Left ventricle myocardium inferior (tissue), 1 donor: ENCODE data around the gene AKAP12. TPM values are rescaled to one million over a fixed set of nuclear protein-coding genes. Genes with fewer than 3 reads are reported as not detected.
A peak's percentile ranks its signal among the peaks of the same experiment; 100 is the strongest.

Source experiments
- DNase-seq: peaks from one replicate; pipeline ENCODE4 v3.0.0-alpha.2; 2020
- H3K27ac ChIP-seq: fragments of 200-600 bp; replicated peaks from 2 replicates; pipeline ENCODE4 v1.8.0; 2021
- H3K27me3 ChIP-seq: fragments of 200-600 bp; 2 replicates; pipeline ENCODE4 v1.8.0; 2021; ENCODE audit warnings: low read depth
- H3K36me3 ChIP-seq: fragments of 200-600 bp; 2 replicates; pipeline ENCODE4 v1.8.0; 2021
- H3K4me1 ChIP-seq: fragments of 200-600 bp; 2 replicates; pipeline ENCODE4 v1.8.0; 2021
- H3K4me3 ChIP-seq: fragments of 200-600 bp; 2 replicates; pipeline ENCODE4 v1.8.0; 2021; ENCODE audit warnings: mild to moderate bottlenecking, moderate library complexity
- H3K9me3 ChIP-seq: fragments of 200-600 bp; replicated peaks from 2 replicates; pipeline ENCODE4 v1.8.0; 2021
- intact Hi-C: fragments of 100-400 bp; cut with micrococcal nuclease; formaldehyde crosslinking; loops from one replicate; pipeline ENCODE4 v1.11.0; 2022
- total RNA-seq: library from RNA; stranded (reverse); fragmentation: NEBNext Ultra II Directional; extraction: Animal tissue kit (Norgen Biotek cat#: 25700); gene quantifications from one replicate; pipeline ENCODE4 v1.2.1, GENCODE V29; 2021
- TF ChIP-seq, protein P1 (sequence below): fragments of 200-600 bp; IDR thresholded peaks from 2 replicates; pipeline ENCODE4 v1.8.0; 2021; ENCODE audit warnings: antibody characterized with exemption, mild to moderate bottlenecking, borderline replicate concordance
- donor health status: DM: no; HTN: yes; CAD: no; lungs with severe emphysema.

The AKAP12 gene
- total RNA-seq, 1 donor from 2014 or later = 13.1 TPM

DNA sequence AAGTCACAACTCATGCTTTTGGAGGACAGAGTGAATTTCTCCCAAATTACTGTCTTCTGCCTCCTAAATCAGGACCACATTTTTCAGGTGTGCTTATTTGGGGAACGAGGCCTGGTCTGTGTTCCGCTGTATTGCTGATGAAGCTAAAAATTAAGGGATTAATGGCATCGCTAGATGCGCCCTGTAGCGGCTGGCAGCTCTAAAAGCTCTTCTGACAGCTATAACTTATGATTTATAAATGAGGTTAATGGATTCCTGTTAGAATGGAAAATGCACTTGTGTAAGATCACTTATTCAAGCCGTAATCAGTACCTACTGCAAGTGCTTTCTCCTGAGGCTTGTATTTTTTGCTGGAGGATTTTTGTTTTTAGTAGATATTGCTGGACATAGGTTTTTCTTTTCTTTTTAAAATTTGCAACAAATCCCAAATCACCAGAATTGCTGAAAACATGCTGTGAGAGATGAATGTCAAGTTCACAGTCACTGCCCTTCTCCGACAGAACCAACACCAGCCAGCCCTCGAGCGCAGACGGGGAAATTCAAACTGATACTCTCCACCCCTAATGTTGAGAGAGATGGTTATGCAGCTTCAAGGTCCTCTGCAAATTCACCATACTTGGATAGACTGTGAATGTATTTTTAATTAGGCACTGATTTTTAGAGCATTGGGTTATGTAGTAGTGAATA lies 49.1 kb downstream of the AKAP12 start:
- Histone ChIP-seq H3K4me3 (no peak overlapping the region), H3K27me3 (peaks cover 6% of the 10 kb centered on the region), H3K36me3 (no peaks in the 10 kb centered on the region), H3K27ac (no peak overlapping the region), H3K4me1 (peaks cover 47% of the 10 kb centered on the region), H3K9me3 (no peaks in the 10 kb centered on the region)
- TF ChIP-seq, protein P1, sequence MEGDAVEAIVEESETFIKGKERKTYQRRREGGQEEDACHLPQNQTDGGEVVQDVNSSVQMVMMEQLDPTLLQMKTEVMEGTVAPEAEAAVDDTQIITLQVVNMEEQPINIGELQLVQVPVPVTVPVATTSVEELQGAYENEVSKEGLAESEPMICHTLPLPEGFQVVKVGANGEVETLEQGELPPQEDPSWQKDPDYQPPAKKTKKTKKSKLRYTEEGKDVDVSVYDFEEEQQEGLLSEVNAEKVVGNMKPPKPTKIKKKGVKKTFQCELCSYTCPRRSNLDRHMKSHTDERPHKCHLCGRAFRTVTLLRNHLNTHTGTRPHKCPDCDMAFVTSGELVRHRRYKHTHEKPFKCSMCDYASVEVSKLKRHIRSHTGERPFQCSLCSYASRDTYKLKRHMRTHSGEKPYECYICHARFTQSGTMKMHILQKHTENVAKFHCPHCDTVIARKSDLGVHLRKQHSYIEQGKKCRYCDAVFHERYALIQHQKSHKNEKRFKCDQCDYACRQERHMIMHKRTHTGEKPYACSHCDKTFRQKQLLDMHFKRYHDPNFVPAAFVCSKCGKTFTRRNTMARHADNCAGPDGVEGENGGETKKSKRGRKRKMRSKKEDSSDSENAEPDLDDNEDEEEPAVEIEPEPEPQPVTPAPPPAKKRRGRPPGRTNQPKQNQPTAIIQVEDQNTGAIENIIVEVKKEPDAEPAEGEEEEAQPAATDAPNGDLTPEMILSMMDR = no peak
- intact Hi-C loops = no loop called here
- no peak for DNase-seq

DNA sequence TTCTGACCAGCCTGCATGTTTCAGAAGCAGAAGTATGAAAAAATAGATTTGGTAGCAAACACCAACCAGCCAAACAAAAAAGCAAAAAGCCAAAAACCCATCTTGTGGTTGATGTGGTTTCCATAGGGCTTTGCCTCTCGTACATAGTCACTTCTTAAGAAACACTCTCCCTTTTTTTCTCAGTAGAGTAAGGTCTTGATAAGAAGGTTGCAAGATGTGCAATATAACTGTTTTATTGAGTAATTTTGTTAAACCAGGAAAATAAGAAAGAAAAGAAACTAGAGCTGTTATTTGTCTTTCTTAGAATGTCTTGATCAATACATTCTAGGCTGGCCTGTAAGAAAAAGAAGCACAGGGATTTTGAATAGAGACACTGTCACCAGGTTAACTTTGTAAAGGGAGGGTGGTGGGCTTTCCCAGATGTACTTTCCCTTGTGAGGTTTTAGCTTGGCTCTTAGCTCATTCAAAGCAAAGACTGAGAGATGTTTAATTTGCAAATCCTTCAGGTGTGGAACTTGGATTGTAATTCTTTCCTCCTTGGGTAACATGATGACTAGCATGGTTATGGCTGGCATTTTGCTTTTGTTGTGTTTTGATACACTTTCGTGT lies 49.7 kb downstream of the AKAP12 start:
- Histone ChIP-seq H3K4me3 (no peak overlapping the region), H3K9me3 (no peaks in the 10 kb centered on the region), H3K27ac (no peak overlapping the region), H3K4me1 (peaks cover 44% of the 10 kb centered on the region), H3K27me3 (peaks cover 6% of the 10 kb centered on the region), H3K36me3 (no peaks in the 10 kb centered on the region)
- TF ChIP-seq, protein P1 = no peak
- intact Hi-C loops = no loop called here
- DNase-seq = no peak

DNA sequence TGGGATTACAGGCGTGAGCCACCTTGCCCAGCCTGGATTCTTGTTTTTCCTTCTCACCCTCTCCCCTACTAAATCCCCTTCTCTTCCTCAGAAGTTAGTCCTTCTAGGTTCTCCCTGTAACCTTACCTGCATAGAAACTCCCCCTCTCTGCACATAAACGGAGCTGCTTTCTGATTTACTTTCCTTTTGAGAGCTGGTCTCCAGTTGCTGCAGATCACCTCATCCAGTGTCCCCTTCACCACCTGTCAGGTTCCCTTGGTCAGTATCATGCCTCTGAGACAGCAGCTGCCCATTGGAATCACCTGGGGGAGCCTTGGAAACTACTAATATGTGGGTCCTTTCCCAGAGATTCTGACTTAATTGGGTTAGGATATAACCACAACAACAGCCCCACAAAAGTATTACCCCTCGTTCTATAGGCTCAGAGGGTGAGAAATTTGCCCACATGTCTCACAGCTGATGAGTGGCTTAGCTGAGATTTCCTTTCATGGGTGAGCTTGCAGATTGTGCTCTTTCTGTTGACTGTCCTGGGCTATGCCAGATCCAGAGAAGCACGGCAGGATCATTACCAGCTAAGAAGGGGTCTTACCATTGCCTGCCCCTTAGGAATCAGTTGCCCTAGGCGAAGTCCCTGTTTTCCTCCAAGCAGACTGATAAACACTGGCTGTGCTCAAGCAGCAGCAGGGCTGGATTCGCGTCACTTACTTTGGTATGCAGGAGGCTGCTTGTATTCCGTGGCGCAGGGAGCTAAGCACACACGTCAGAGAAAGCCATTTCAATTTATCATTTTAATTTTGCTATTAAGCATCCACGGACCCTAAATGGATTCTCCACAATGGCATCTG lies 51.3 kb downstream of the AKAP12 start:
- peak; percentile 27 for DNase-seq
- H3K27ac ChIP-seq = peak overlapping the region; percentile 20
- no peaks in the 10 kb centered on the region for H3K36me3 ChIP-seq
- peaks cover 11% of the 10 kb centered on the region for H3K27me3 ChIP-seq
- intact Hi-C loops = no loop called here
- H3K9me3 ChIP-seq = no peaks in the 10 kb centered on the region
- TF ChIP-seq, protein P1 = no peak
- H3K4me3 ChIP-seq = no peak overlapping the region
- peaks cover 29% of the 10 kb centered on the region for H3K4me1 ChIP-seq

DNA sequence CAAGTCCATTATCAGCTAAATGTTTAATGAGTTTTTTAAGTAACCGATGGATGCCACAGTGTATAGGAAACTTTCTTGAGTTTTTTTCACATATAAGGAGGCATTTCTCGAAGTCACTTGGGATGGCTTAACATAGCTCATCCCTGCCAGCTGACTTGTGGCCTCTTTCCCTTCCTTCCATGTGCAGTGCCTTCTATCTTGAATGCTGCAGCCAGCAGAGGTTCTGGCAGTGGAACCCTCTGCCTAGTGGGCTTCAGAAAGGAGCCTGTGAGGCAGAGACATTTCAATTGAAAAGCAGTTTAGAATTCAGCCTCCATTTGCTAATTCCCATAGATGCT lies 51.9 kb downstream of the AKAP12 start:
- Histone ChIP-seq H3K27ac (peak overlapping the region; percentile 20), H3K4me3 (no peak overlapping the region)
- DNase-seq = no peak

More for the DNA sequence above, 51.9 kb downstream of the AKAP12 start:
- intact Hi-C loops = no loop called here
- TF ChIP-seq, protein P1 = no peak
- H3K9me3 ChIP-seq = no peaks in the 10 kb centered on the region
- no peaks in the 10 kb centered on the region for H3K36me3 ChIP-seq
- peaks cover 11% of the 10 kb centered on the region for H3K27me3 ChIP-seq
- H3K4me1 ChIP-seq = peaks cover 23% of the 10 kb centered on the region
